OCI-LY1 (cell line): Measurements from ENCODE around the gene MXRA5.

Experiments
- CTCF ChIP-seq: fragments of 200-600 bp; sonication (generic), shearing (Covaris generic); IDR thresholded peaks from 2 replicates; pipeline ENCODE4 v1.5.1; 2017; ENCODE audit warnings: mild to moderate bottlenecking, antibody characterized with exemption, low read length, moderate library complexity, mixed read lengths
- EZH2 ChIP-seq: fragments of 200-600 bp; sonication (generic), shearing (Covaris generic); IDR thresholded peaks from 2 replicates; pipeline ENCODE4 v1.8.0; 2017; ENCODE audit warnings: borderline replicate concordance, mixed run types, mild to moderate bottlenecking, antibody characterized with exemption, low read length, moderate library complexity, mixed read lengths

GRCh38 chrX:3379111-3379510, 32.7 kb upstream of the MXRA5 start:
- TF ChIP-seq CTCF (no peak), EZH2 (no peak)
